Activated naive CD8-positive, alpha-beta T cell (primary cell): Measurements from ENCODE around the gene ARSG.
A peak's percentile ranks its signal among the peaks of the same experiment; 100 is the strongest.
"Not testable (repeated sequence)": the region's sequence is repeated elsewhere in the genome, so short reads cannot be mapped to it uniquely, and the experiment has no call there.

Experiments used
- H3K27ac Mint-ChIP-seq: one replicate; pipeline ENCODE4 v1.8.0; 2021; ENCODE audit warnings: mixed read lengths
- H3K27me3 Mint-ChIP-seq: one replicate; pipeline ENCODE4 v1.8.0; 2021; ENCODE audit warnings: mixed read lengths
- H3K36me3 Mint-ChIP-seq: one replicate; pipeline ENCODE4 v1.8.0; 2021; ENCODE audit warnings: mixed read lengths
- H3K4me1 Mint-ChIP-seq: one replicate; pipeline ENCODE4 v1.8.0; 2021; ENCODE audit warnings: low read depth, mixed read lengths
- H3K4me3 Mint-ChIP-seq: one replicate; pipeline ENCODE4 v1.8.0; 2021; ENCODE audit warnings: mild to moderate bottlenecking, mixed read lengths
- H3K9me3 Mint-ChIP-seq: one replicate; pipeline ENCODE4 v1.8.0; 2021; ENCODE audit warnings: low read depth, mixed read lengths

ARSG gene

GRCh38 chr17:68290955-68291835, at the start of gene ARSG, which contains the start of gene SLC16A6:
TSS of gene ARSG (plus strand) at chr17:68291495. CDS start at chr17:68307494, 15,999 bp downstream.
TSS of gene SLC16A6 (minus strand) at chr17:68291127. CDS start at chr17:68278320, 12,807 bp downstream.
- no peaks in the 10 kb centered on the region for H3K27me3 Mint-ChIP-seq
- H3K4me1 Mint-ChIP-seq, result peaks cover 56% of the 10 kb centered on the region
- H3K36me3 Mint-ChIP-seq, result no peaks in the 10 kb centered on the region
- H3K4me3 Mint-ChIP-seq, result peak within 1 kb of the TSS; percentile 100
- H3K27ac Mint-ChIP-seq, result peak within 1 kb of the TSS; percentile 99
- H3K9me3 Mint-ChIP-seq, result no peaks in the 10 kb centered on the region

- Mint-ChIP-seq H3K36me3 (no peaks in the 10 kb centered on the region), H3K4me1 (peaks cover 37% of the 10 kb centered on the region), H3K27me3 (no peaks in the 10 kb centered on the region)
Observed at GRCh38 chr17:68246271-68247028, 44.8 kb upstream of the ARSG start.

GRCh38 chr17:68247445-68248198, 43.7 kb upstream of the ARSG start, which contains the start of gene AMZ2:
TSS of gene AMZ2 (plus strand) at chr17:68248043. CDS start at chr17:68250188, 2,145 bp downstream.
- peak within 1 kb of the TSS; percentile 97 for H3K4me3 Mint-ChIP-seq
- H3K4me1 Mint-ChIP-seq, result peaks cover 44% of the 10 kb centered on the region
- no peaks in the 10 kb centered on the region for H3K36me3 Mint-ChIP-seq
- peak within 1 kb of the TSS; percentile 95 for H3K27ac Mint-ChIP-seq
- H3K27me3 Mint-ChIP-seq, result no peaks in the 10 kb centered on the region
- no peaks in the 10 kb centered on the region for H3K9me3 Mint-ChIP-seq

More at GRCh38 chr17:68246271-68247028, 44.8 kb upstream of the ARSG start:
- peak overlapping the region; percentile 97 for H3K4me3 Mint-ChIP-seq
- no peaks in the 10 kb centered on the region for H3K9me3 Mint-ChIP-seq
- H3K27ac Mint-ChIP-seq, result peak overlapping the region; percentile 95

- peak overlapping the region; percentile 97 for H3K4me3 Mint-ChIP-seq
- peaks cover 50% of the 10 kb centered on the region for H3K4me1 Mint-ChIP-seq
- H3K27ac Mint-ChIP-seq, result peak overlapping the region; percentile 95
- no peaks in the 10 kb centered on the region for H3K27me3 Mint-ChIP-seq
- H3K36me3 Mint-ChIP-seq, result peaks cover 4% of the 10 kb centered on the region
- no peaks in the 10 kb centered on the region for H3K9me3 Mint-ChIP-seq
Observed at GRCh38 chr17:68248199-68248825, 43.0 kb upstream of the ARSG start.

- Mint-ChIP-seq H3K4me3 (peak overlapping the region; percentile 97), H3K4me1 (peaks cover 56% of the 10 kb centered on the region), H3K9me3 (no peaks in the 10 kb centered on the region), H3K36me3 (peaks cover 4% of the 10 kb centered on the region), H3K27ac (peak overlapping the region; percentile 95), H3K27me3 (no peaks in the 10 kb centered on the region)
Observed at GRCh38 chr17:68248891-68249290, 42.4 kb upstream of the ARSG start.

GRCh38 chr17:68249354-68249765, 41.9 kb upstream of the ARSG start:
- Mint-ChIP-seq H3K9me3 (no peaks in the 10 kb centered on the region), H3K4me3 (peak overlapping the region; percentile 97), H3K4me1 (peaks cover 60% of the 10 kb centered on the region)

GRCh38 chr17:68253426-68253825, 37.9 kb upstream of the ARSG start:
- Mint-ChIP-seq H3K4me3 (peak overlapping the region; percentile 57), H3K27ac (peak overlapping the region; percentile 92), H3K4me1 (peaks cover 90% of the 10 kb centered on the region), H3K36me3 (peaks cover 24% of the 10 kb centered on the region)
- H3K9me3 Mint-ChIP-seq, H3K27me3 Mint-ChIP-seq: not testable (repeated sequence)

More at GRCh38 chr17:68249354-68249765, 41.9 kb upstream of the ARSG start:
- H3K36me3 Mint-ChIP-seq, result peaks cover 8% of the 10 kb centered on the region
- H3K27me3 Mint-ChIP-seq, result no peaks in the 10 kb centered on the region
- peak overlapping the region; percentile 95 for H3K27ac Mint-ChIP-seq

- H3K4me1 Mint-ChIP-seq, result peaks cover 89% of the 10 kb centered on the region
- H3K4me3 Mint-ChIP-seq, result no peak overlapping the region
- H3K27me3 Mint-ChIP-seq, result no peaks in the 10 kb centered on the region
- no peaks in the 10 kb centered on the region for H3K9me3 Mint-ChIP-seq
- peaks cover 24% of the 10 kb centered on the region for H3K36me3 Mint-ChIP-seq
- peak overlapping the region; percentile 92 for H3K27ac Mint-ChIP-seq
Observed at GRCh38 chr17:68255151-68255550, 36.1 kb upstream of the ARSG start.

- Mint-ChIP-seq H3K27me3 (no peaks in the 10 kb centered on the region), H3K9me3 (no peaks in the 10 kb centered on the region), H3K4me1 (peaks cover 87% of the 10 kb centered on the region), H3K36me3 (peaks cover 24% of the 10 kb centered on the region), H3K4me3 (peak overlapping the region; percentile 50), H3K27ac (peak overlapping the region; percentile 92)
Observed at GRCh38 chr17:68255731-68256538, 35.4 kb upstream of the ARSG start.

- H3K27me3 Mint-ChIP-seq, H3K9me3 Mint-ChIP-seq: not testable (repeated sequence)
- Mint-ChIP-seq H3K36me3 (peaks cover 24% of the 10 kb centered on the region), H3K4me1 (peaks cover 85% of the 10 kb centered on the region), H3K27ac (peak overlapping the region; percentile 92), H3K4me3 (peak overlapping the region; percentile 31)
Observed at GRCh38 chr17:68256701-68257100, 34.6 kb upstream of the ARSG start.

GRCh38 chr17:68257934-68258333, 33.4 kb upstream of the ARSG start:
- no peaks in the 10 kb centered on the region for H3K9me3 Mint-ChIP-seq
- peaks cover 83% of the 10 kb centered on the region for H3K4me1 Mint-ChIP-seq
- peaks cover 23% of the 10 kb centered on the region for H3K36me3 Mint-ChIP-seq
- H3K27me3 Mint-ChIP-seq, result no peaks in the 10 kb centered on the region
- peak overlapping the region; percentile 92 for H3K27ac Mint-ChIP-seq
- H3K4me3 Mint-ChIP-seq, result peak overlapping the region; percentile 55

- H3K4me3 Mint-ChIP-seq, result peak overlapping the region; percentile 74
- peaks cover 18% of the 10 kb centered on the region for H3K36me3 Mint-ChIP-seq
- H3K27me3 Mint-ChIP-seq, H3K9me3 Mint-ChIP-seq: not testable (repeated sequence)
- H3K4me1 Mint-ChIP-seq, result peaks cover 74% of the 10 kb centered on the region
- H3K27ac Mint-ChIP-seq, result peak overlapping the region; percentile 94
Observed at GRCh38 chr17:68258890-68259647, 32.2 kb upstream of the ARSG start.

- H3K4me3 Mint-ChIP-seq, result peak overlapping the region; percentile 74
- H3K36me3 Mint-ChIP-seq, result peaks cover 16% of the 10 kb centered on the region
- peaks cover 69% of the 10 kb centered on the region for H3K4me1 Mint-ChIP-seq
Observed at GRCh38 chr17:68259648-68259951, 31.7 kb upstream of the ARSG start.

More at GRCh38 chr17:68259648-68259951, 31.7 kb upstream of the ARSG start:
- not testable (repeated sequence) for H3K9me3 Mint-ChIP-seq, H3K27me3 Mint-ChIP-seq
- peak overlapping the region; percentile 94 for H3K27ac Mint-ChIP-seq
